B cell (primary cell): ENCODE measurements around the gene RABGAP1L.

Source experiments
- EZH2 ChIP-seq: IDR thresholded peaks from 2 replicates; pipeline ENCODE4 v1.6.1; 2012; ENCODE audit warnings: borderline replicate concordance, low read depth, mild to moderate bottlenecking, moderate library complexity, low read length; ENCODE audit not compliant: insufficient read depth, poor library complexity, severe bottlenecking
- TF ChIP-seq, protein P1 (sequence below): fragments of 200-600 bp; IDR thresholded peaks from one replicate; pipeline ENCODE4 v1.8.0; 2022; ENCODE audit warnings: antibody characterized with exemption, mild to moderate bottlenecking

DNA sequence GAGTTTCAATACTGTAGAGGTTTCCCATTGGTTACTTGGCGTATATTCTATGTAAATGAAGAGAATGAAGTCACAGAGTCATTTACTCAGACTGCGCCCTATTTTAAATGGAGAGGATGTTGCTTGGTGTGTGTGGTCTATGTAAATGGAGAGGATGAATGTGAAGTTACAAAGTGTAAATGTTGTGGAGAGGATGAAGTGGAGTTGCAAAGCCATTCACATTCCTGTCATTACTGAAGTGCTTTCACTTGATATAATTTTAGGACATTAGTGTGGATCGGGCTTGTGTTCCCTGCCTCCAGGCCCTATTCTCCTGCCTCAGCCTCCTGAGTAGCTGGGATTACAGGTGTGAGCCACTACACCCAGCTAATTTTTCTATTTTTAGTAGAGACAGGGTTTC lies 741.0 kb downstream of the RABGAP1L start:
- TF ChIP-seq, protein P1, sequence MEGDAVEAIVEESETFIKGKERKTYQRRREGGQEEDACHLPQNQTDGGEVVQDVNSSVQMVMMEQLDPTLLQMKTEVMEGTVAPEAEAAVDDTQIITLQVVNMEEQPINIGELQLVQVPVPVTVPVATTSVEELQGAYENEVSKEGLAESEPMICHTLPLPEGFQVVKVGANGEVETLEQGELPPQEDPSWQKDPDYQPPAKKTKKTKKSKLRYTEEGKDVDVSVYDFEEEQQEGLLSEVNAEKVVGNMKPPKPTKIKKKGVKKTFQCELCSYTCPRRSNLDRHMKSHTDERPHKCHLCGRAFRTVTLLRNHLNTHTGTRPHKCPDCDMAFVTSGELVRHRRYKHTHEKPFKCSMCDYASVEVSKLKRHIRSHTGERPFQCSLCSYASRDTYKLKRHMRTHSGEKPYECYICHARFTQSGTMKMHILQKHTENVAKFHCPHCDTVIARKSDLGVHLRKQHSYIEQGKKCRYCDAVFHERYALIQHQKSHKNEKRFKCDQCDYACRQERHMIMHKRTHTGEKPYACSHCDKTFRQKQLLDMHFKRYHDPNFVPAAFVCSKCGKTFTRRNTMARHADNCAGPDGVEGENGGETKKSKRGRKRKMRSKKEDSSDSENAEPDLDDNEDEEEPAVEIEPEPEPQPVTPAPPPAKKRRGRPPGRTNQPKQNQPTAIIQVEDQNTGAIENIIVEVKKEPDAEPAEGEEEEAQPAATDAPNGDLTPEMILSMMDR = no peak
- no peak for TF ChIP-seq EZH2
